Measurements from ENCODE around the gene BCAM.

The BCAM gene

GRCh38 chr19:44785993-44786392 is 22.9 kb upstream of the BCAM start:
- WGBS (ENCODE audit: extremely low coverage, insufficient coverage, low lambda C conversion rate), result no CpG with 5 or more reads among the region's 15 CpGs
- no peaks in the 10 kb centered on the region for H3K79me2 ChIP-seq (ENCODE audit: control insufficient read depth, insufficient read depth, low read length)
- no peak overlapping the region for H3K4me2 ChIP-seq (ENCODE audit: low read length)

DNA sequence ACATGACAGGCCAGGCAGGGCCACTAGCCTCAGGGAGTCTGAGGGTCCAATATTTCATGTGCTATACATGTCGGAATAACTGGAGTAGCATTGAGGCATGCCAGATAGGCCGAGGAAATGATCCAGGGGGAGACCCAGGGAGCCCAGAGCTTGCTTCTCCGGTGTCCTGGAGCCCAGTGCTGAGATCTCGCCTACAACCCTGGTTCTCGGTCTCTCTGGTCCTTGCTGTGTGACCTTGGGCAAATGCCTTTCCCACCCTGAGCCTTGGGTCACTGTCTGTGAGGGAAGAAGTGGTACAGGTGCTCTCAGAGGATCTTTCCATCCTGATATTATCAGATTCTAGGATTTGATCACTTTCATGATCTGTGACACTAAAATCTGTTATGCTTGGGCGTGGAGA is 19.9 kb upstream of the BCAM start:
- no peak overlapping the region for H3K4me3 ChIP-seq (ENCODE audit: low read length)
- no peak for DNase-seq
- no peaks in the 10 kb centered on the region for H3K4me1 ChIP-seq (ENCODE audit: control insufficient read depth, low read depth, low read length)
- H4K8ac ChIP-seq (ENCODE audit: low read depth, low read length), result no peak overlapping the region
- H2AK5ac ChIP-seq (ENCODE audit: low read length), result no peak overlapping the region
- no peaks in the 10 kb centered on the region for H3K36me3 ChIP-seq (ENCODE audit: control insufficient read depth, insufficient read depth, low read length)
- no peaks in the 10 kb centered on the region for H3K79me1 ChIP-seq (ENCODE audit: low read length)
- no peak overlapping the region for H4K5ac ChIP-seq (ENCODE audit: low read length)
- H3K4me2 ChIP-seq (ENCODE audit: low read length), result no peak overlapping the region
- no peak overlapping the region for H3K18ac ChIP-seq (ENCODE audit: low read length)
- no peak overlapping the region for H2BK5ac ChIP-seq (ENCODE audit: low read length)
- no peaks in the 10 kb centered on the region for H3K79me2 ChIP-seq (ENCODE audit: control insufficient read depth, insufficient read depth, low read length)
- no peak overlapping the region for H3K23ac ChIP-seq (ENCODE audit: low read length)
- H3K9ac ChIP-seq (ENCODE audit: low read length), result no peak overlapping the region
- no peak overlapping the region for H2BK120ac ChIP-seq (ENCODE audit: low read depth, low read length)
- no peak overlapping the region for H3K27ac ChIP-seq (ENCODE audit: low read depth, low read length)
- no peaks in the 10 kb centered on the region for H3K27me3 ChIP-seq (ENCODE audit: insufficient read depth, low read length, poor library complexity)
- WGBS (ENCODE audit: extremely low coverage, insufficient coverage, low lambda C conversion rate), result no CpG with 5 or more reads among the region's 6 CpGs
- no peak overlapping the region for H3K4ac ChIP-seq (ENCODE audit: low read depth, low read length)
- H3K56ac ChIP-seq (ENCODE audit: low read length), result no peak overlapping the region
- no peak overlapping the region for H2BK15ac ChIP-seq (replicated peaks; ENCODE audit: low read depth)

More at GRCh38 chr19:44785993-44786392, 22.9 kb upstream of the BCAM start:
- no peak overlapping the region for H2BK15ac ChIP-seq (replicated peaks; ENCODE audit: low read depth)
- H2BK120ac ChIP-seq (ENCODE audit: low read depth, low read length), result no peak overlapping the region
- no peak overlapping the region for H4K8ac ChIP-seq (ENCODE audit: low read depth, low read length)
- no peak overlapping the region for H3K4me3 ChIP-seq (ENCODE audit: low read length)
- no peak overlapping the region for H3K27ac ChIP-seq (ENCODE audit: low read depth, low read length)
- no peak overlapping the region for H3K23ac ChIP-seq (ENCODE audit: low read length)
- H3K18ac ChIP-seq (ENCODE audit: low read length), result no peak overlapping the region
- H3K79me1 ChIP-seq (ENCODE audit: low read length), result no peaks in the 10 kb centered on the region
- H3K27me3 ChIP-seq (ENCODE audit: insufficient read depth, low read length, poor library complexity), result no peaks in the 10 kb centered on the region
- no peak overlapping the region for H3K4ac ChIP-seq (ENCODE audit: low read depth, low read length)
- no peak overlapping the region for H2BK5ac ChIP-seq (ENCODE audit: low read length)
- H3K4me1 ChIP-seq (ENCODE audit: control insufficient read depth, low read depth, low read length), result no peaks in the 10 kb centered on the region
- H4K5ac ChIP-seq (ENCODE audit: low read length), result no peak overlapping the region
- no peak overlapping the region for H2AK5ac ChIP-seq (ENCODE audit: low read length)
- DNase-seq, result no peak
- H3K36me3 ChIP-seq (ENCODE audit: control insufficient read depth, insufficient read depth, low read length), result no peaks in the 10 kb centered on the region
- no peak overlapping the region for H3K56ac ChIP-seq (ENCODE audit: low read length)
- no peak overlapping the region for H3K9ac ChIP-seq (ENCODE audit: low read length)

- Histone ChIP-seq H3K79me2 (ENCODE audit: control insufficient read depth, insufficient read depth, low read length) (no peaks in the 10 kb centered on the region), H3K4me2 (ENCODE audit: low read length) (no peak overlapping the region), H3K4me3 (ENCODE audit: low read length) (no peak overlapping the region), H4K8ac (ENCODE audit: low read depth, low read length) (no peak overlapping the region), H3K27ac (ENCODE audit: low read depth, low read length) (no peak overlapping the region), H2BK120ac (ENCODE audit: low read depth, low read length) (no peak overlapping the region), H3K79me1 (ENCODE audit: low read length) (no peaks in the 10 kb centered on the region), H3K9ac (ENCODE audit: low read length) (no peak overlapping the region), H3K36me3 (ENCODE audit: control insufficient read depth, insufficient read depth, low read length) (no peaks in the 10 kb centered on the region), H3K4me1 (ENCODE audit: control insufficient read depth, low read depth, low read length) (no peaks in the 10 kb centered on the region), H3K23ac (ENCODE audit: low read length) (no peak overlapping the region), H4K5ac (ENCODE audit: low read length) (no peak overlapping the region), H2AK5ac (ENCODE audit: low read length) (no peak overlapping the region), H2BK15ac (replicated peaks; ENCODE audit: low read depth) (no peak overlapping the region), H3K4ac (ENCODE audit: low read depth, low read length) (no peak overlapping the region), H2BK5ac (ENCODE audit: low read length) (no peak overlapping the region), H3K18ac (ENCODE audit: low read length) (no peak overlapping the region), H3K27me3 (ENCODE audit: insufficient read depth, low read length, poor library complexity) (no peaks in the 10 kb centered on the region), H3K56ac (ENCODE audit: low read length) (no peak overlapping the region)
- no CpG with 5 or more reads among the region's 13 CpGs for WGBS (ENCODE audit: extremely low coverage, insufficient coverage, low lambda C conversion rate)
- DNase-seq, result no peak
Measured at GRCh38 chr19:44789943-44790483, 18.9 kb upstream of the BCAM start.

- H3K56ac ChIP-seq (ENCODE audit: low read length), result no peak overlapping the region
- no peak for DNase-seq
- H3K4ac ChIP-seq (ENCODE audit: low read depth, low read length), result no peak overlapping the region
- no peak overlapping the region for H4K5ac ChIP-seq (ENCODE audit: low read length)
- H3K23ac ChIP-seq (ENCODE audit: low read length), result no peak overlapping the region
- H3K4me1 ChIP-seq (ENCODE audit: control insufficient read depth, low read depth, low read length), result no peaks in the 10 kb centered on the region
- no peak overlapping the region for H3K27ac ChIP-seq (ENCODE audit: low read depth, low read length)
- no peaks in the 10 kb centered on the region for H3K79me1 ChIP-seq (ENCODE audit: low read length)
- no peaks in the 10 kb centered on the region for H3K79me2 ChIP-seq (ENCODE audit: control insufficient read depth, insufficient read depth, low read length)
- no peak overlapping the region for H2BK15ac ChIP-seq (replicated peaks; ENCODE audit: low read depth)
- H3K18ac ChIP-seq (ENCODE audit: low read length), result no peak overlapping the region
- H2BK5ac ChIP-seq (ENCODE audit: low read length), result no peak overlapping the region
- no peaks in the 10 kb centered on the region for H3K36me3 ChIP-seq (ENCODE audit: control insufficient read depth, insufficient read depth, low read length)
- no peak overlapping the region for H2AK5ac ChIP-seq (ENCODE audit: low read length)
- no peak overlapping the region for H2BK120ac ChIP-seq (ENCODE audit: low read depth, low read length)
- no CpG with 5 or more reads among the region's 9 CpGs for WGBS (ENCODE audit: extremely low coverage, insufficient coverage, low lambda C conversion rate)
- no peak overlapping the region for H3K9ac ChIP-seq (ENCODE audit: low read length)
- no peak overlapping the region for H3K4me3 ChIP-seq (ENCODE audit: low read length)
- no peak overlapping the region for H3K4me2 ChIP-seq (ENCODE audit: low read length)
- no peak overlapping the region for H4K8ac ChIP-seq (ENCODE audit: low read depth, low read length)
- no peaks in the 10 kb centered on the region for H3K27me3 ChIP-seq (ENCODE audit: insufficient read depth, low read length, poor library complexity)
Measured at GRCh38 chr19:44792281-44792680, 16.6 kb upstream of the BCAM start.

DNA sequence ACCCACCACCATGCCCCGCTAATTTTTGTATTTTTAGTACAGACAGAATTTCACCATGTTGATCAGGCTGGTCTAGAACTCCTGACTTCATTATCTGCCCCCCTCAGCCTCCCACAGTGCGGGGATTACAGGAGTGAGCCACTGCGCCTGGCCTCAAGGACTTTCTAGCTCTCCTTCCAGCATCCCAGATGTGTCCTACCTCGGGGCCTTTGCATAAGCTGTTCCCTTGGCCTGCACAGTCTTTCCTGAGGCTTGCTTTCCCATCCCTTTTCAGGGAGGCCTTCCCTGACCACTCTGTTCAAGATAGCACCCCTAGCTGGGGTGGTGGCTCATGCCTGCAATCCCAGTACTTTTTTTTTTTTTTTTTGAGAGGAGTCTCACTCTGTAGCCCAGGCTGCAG is 14.3 kb upstream of the BCAM start:
- no peak overlapping the region for H3K4me3 ChIP-seq (ENCODE audit: low read length)
- no peaks in the 10 kb centered on the region for H3K4me1 ChIP-seq (ENCODE audit: control insufficient read depth, low read depth, low read length)
- DNase-seq, result no peak
- no peak overlapping the region for H2AK5ac ChIP-seq (ENCODE audit: low read length)
- no peak overlapping the region for H4K5ac ChIP-seq (ENCODE audit: low read length)
- no peak overlapping the region for H3K23ac ChIP-seq (ENCODE audit: low read length)
- no peak overlapping the region for H3K27ac ChIP-seq (ENCODE audit: low read depth, low read length)
- no peaks in the 10 kb centered on the region for H3K27me3 ChIP-seq (ENCODE audit: insufficient read depth, low read length, poor library complexity)
- no peak overlapping the region for H3K4ac ChIP-seq (ENCODE audit: low read depth, low read length)
- no peak overlapping the region for H4K8ac ChIP-seq (ENCODE audit: low read depth, low read length)
- no peak overlapping the region for H2BK120ac ChIP-seq (ENCODE audit: low read depth, low read length)
- no peaks in the 10 kb centered on the region for H3K79me2 ChIP-seq (ENCODE audit: control insufficient read depth, insufficient read depth, low read length)
- H2BK15ac ChIP-seq (replicated peaks; ENCODE audit: low read depth), result no peak overlapping the region
- H3K4me2 ChIP-seq (ENCODE audit: low read length), result no peak overlapping the region
- no peak overlapping the region for H3K9ac ChIP-seq (ENCODE audit: low read length)
- H3K79me1 ChIP-seq (ENCODE audit: low read length), result no peaks in the 10 kb centered on the region
- no peaks in the 10 kb centered on the region for H3K36me3 ChIP-seq (ENCODE audit: control insufficient read depth, insufficient read depth, low read length)
- WGBS (ENCODE audit: extremely low coverage, insufficient coverage, low lambda C conversion rate), result no CpG with 5 or more reads among the region's 4 CpGs
- no peak overlapping the region for H3K18ac ChIP-seq (ENCODE audit: low read length)
- H2BK5ac ChIP-seq (ENCODE audit: low read length), result no peak overlapping the region
- no peak overlapping the region for H3K56ac ChIP-seq (ENCODE audit: low read length)

- no peak for DNase-seq
- Histone ChIP-seq H2BK120ac (ENCODE audit: low read depth, low read length) (no peak overlapping the region), H3K79me2 (ENCODE audit: control insufficient read depth, insufficient read depth, low read length) (no peaks in the 10 kb centered on the region), H3K4me1 (ENCODE audit: control insufficient read depth, low read depth, low read length) (no peaks in the 10 kb centered on the region), H4K8ac (ENCODE audit: low read depth, low read length) (no peak overlapping the region), H4K5ac (ENCODE audit: low read length) (no peak overlapping the region), H3K23ac (ENCODE audit: low read length) (no peak overlapping the region), H3K18ac (ENCODE audit: low read length) (no peak overlapping the region), H3K9ac (ENCODE audit: low read length) (no peak overlapping the region), H2BK15ac (replicated peaks; ENCODE audit: low read depth) (no peak overlapping the region), H3K4me2 (ENCODE audit: low read length) (no peak overlapping the region), H3K4ac (ENCODE audit: low read depth, low read length) (no peak overlapping the region), H2BK5ac (ENCODE audit: low read length) (no peak overlapping the region), H3K79me1 (ENCODE audit: low read length) (no peaks in the 10 kb centered on the region), H3K27ac (ENCODE audit: low read depth, low read length) (no peak overlapping the region), H3K36me3 (ENCODE audit: control insufficient read depth, insufficient read depth, low read length) (no peaks in the 10 kb centered on the region), H3K27me3 (ENCODE audit: insufficient read depth, low read length, poor library complexity) (no peaks in the 10 kb centered on the region), H2AK5ac (ENCODE audit: low read length) (no peak overlapping the region), H3K56ac (ENCODE audit: low read length) (no peak overlapping the region), H3K4me3 (ENCODE audit: low read length) (no peak overlapping the region)
- WGBS (ENCODE audit: extremely low coverage, insufficient coverage, low lambda C conversion rate), result no CpG with 5 or more reads among the region's 13 CpGs
Measured at GRCh38 chr19:44795398-44795987, 13.4 kb upstream of the BCAM start.

Data from mesendoderm (in vitro differentiated cells).